Vagina (tissue), 2 donors: ENCODE data around the gene SLC24A3.

Experiments used
- CTCF ChIP-seq, 3 experiments: fragments of 450-650 bp in 2 of 3; fragments of 200-600 bp in 1 of 3; sonication (generic) in 1 of 3; IDR thresholded peaks; one replicate each; pipeline ENCODE4 v1.5.1; 2017 to 2019; ENCODE audit warnings: antibody characterized with exemption in 3 of 3, mild to moderate bottlenecking in 2 of 3, moderate library complexity in 2 of 3
- POLR2A ChIP-seq, 2 donors: fragments of 450-650 bp; IDR thresholded peaks; one replicate each; pipeline ENCODE4 v1.6.1; 2017; ENCODE audit warnings: antibody characterized with exemption in 2 of 2, mild to moderate bottlenecking in 2 of 2, moderate library complexity in 2 of 2
- POLR2AphosphoS5 ChIP-seq, 2 donors: sonication (generic); formaldehyde crosslinking; IDR thresholded peaks; one replicate each; pipeline ENCODE4 v1.9.0; 2017; ENCODE audit warnings: antibody characterized with exemption in 2 of 2, mild to moderate bottlenecking in 2 of 2, low read depth in 1 of 2; ENCODE audit not compliant: insufficient read depth in 1 of 2

GRCh38 chr20:19524691-19525090, 312.2 kb downstream of the SLC24A3 start:
- TF ChIP-seq POLR2AphosphoS5 (IDR thresholded peaks at IDR 0.05; ENCODE audit: insufficient read depth in 1 of 2, low read depth in 1 of 2) (no peak), CTCF (IDR thresholded peaks at IDR 0.05) (no peak), POLR2A (IDR thresholded peaks at IDR 0.05) (no peak)
